Kidney epithelial cell (primary cell): Measurements from ENCODE around the gene ALDH1A1. TPM values are rescaled to one million over a fixed set of nuclear protein-coding genes. Genes with fewer than 3 reads are reported as not detected.
"Not testable (repeated sequence)": the region's sequence is repeated elsewhere in the genome, so short reads cannot be mapped to it uniquely, and the experiment has no call there.

Experiments
- DNase-seq: peaks from one replicate; pipeline ENCODE4 v3.0.0-alpha.2; 2010; ENCODE audit warnings: low read depth
- H3K27me3 ChIP-seq: 2 replicates; pipeline ENCODE4 v1.6.0; 2011; ENCODE audit warnings: low read length; ENCODE audit not compliant: control insufficient read depth, insufficient read depth
- H3K36me3 ChIP-seq: 2 replicates; pipeline ENCODE4 v1.5.1; 2011; ENCODE audit warnings: low read length; ENCODE audit not compliant: control insufficient read depth, insufficient read depth
- H3K4me3 ChIP-seq: 2 replicates; pipeline ENCODE4 v1.5.1; 2011; ENCODE audit warnings: low read depth, mild to moderate bottlenecking, control low read depth, low read length
- CTCF ChIP-seq: IDR thresholded peaks from 2 replicates; pipeline ENCODE4 v1.5.1; 2011; ENCODE audit warnings: mild to moderate bottlenecking, moderate library complexity, low read length, control low read depth, inconsistent platforms; ENCODE audit not compliant: insufficient read depth, poor library complexity, severe bottlenecking
- total RNA-seq: library from RNA; depleted of rRNA; stranded (reverse); fragments of >200 nt; gene quantifications from 2 replicates; pipeline ENCODE4 v1.2.3, GENCODE V29; 2015

ALDH1A1 gene
- total RNA-seq, 1 donor from 2014 or later, result 3.6 TPM

- no peak overlapping the region for H3K4me3 ChIP-seq
- TF ChIP-seq CTCF, result no peak
- no peak for DNase-seq
- no peaks in the 10 kb centered on the region for H3K36me3 ChIP-seq
- H3K27me3 ChIP-seq, result no peaks in the 10 kb centered on the region
These were observed 7.5 kb downstream of the ALDH1A1 start for GRCh38 chr9:72945391-72945790.

- Histone ChIP-seq H3K36me3 (no peaks in the 10 kb centered on the region), H3K4me3 (no peak overlapping the region), H3K27me3 (no peaks in the 10 kb centered on the region)
- no peak for DNase-seq
- no peak for TF ChIP-seq CTCF
These were observed 8.9 kb downstream of the ALDH1A1 start for GRCh38 chr9:72943844-72944462.

- DNase-seq, result no peak
- Histone ChIP-seq H3K36me3 (no peaks in the 10 kb centered on the region), H3K27me3 (no peaks in the 10 kb centered on the region), H3K4me3 (no peak overlapping the region)
- no peak for TF ChIP-seq CTCF
These were observed 10.4 kb downstream of the ALDH1A1 start for GRCh38 chr9:72942451-72942850.

GRCh38 chr9:72939581-72939980 lies 13.3 kb downstream of the ALDH1A1 start:
- not testable (repeated sequence) for H3K4me3 ChIP-seq, H3K36me3 ChIP-seq, H3K27me3 ChIP-seq

GRCh38 chr9:72937545-72937944 lies 15.3 kb downstream of the ALDH1A1 start:
- no peak overlapping the region for H3K4me3 ChIP-seq
- TF ChIP-seq CTCF, result no peak
- no peaks in the 10 kb centered on the region for H3K36me3 ChIP-seq
- DNase-seq, result no peak
- no peaks in the 10 kb centered on the region for H3K27me3 ChIP-seq

More at GRCh38 chr9:72939581-72939980, 13.3 kb downstream of the ALDH1A1 start:
- DNase-seq, result not testable (repeated sequence)

- H3K27me3 ChIP-seq, result no peaks in the 10 kb centered on the region
These were observed 16.2 kb downstream of the ALDH1A1 start for GRCh38 chr9:72936679-72937078.

More at GRCh38 chr9:72936679-72937078, 16.2 kb downstream of the ALDH1A1 start:
- Histone ChIP-seq H3K36me3 (no peaks in the 10 kb centered on the region), H3K4me3 (no peak overlapping the region)
- no peak for DNase-seq
- TF ChIP-seq CTCF, result no peak
